GM12878 (cell line): ENCODE results near the gene ZNF124. TPM values are rescaled to one million over a fixed set of nuclear protein-coding genes. Genes with fewer than 3 reads are reported as not detected.
A peak's percentile ranks its signal among the peaks of the same experiment; 100 is the strongest.

Experiments used
- CHD4 ChIP-seq: fragments of 200-600 bp; sonication (generic); IDR thresholded peaks from 2 replicates; pipeline ENCODE4 v1.6.1; 2016; ENCODE audit warnings: mild to moderate bottlenecking
- EED ChIP-seq: sonication (generic); IDR thresholded peaks from 2 replicates; pipeline ENCODE4 v1.6.1; 2016; ENCODE audit warnings: antibody characterized with exemption, low read depth
- EGR1 ChIP-seq, 2 experiments: IDR thresholded peaks; 1 replicate in 1 of 2; 2 replicates in 1 of 2; pipeline ENCODE4 v1.6.1; 2011 to 2012; ENCODE audit warnings: low read depth in 2 of 2, low read length in 2 of 2, borderline replicate concordance in 1 of 2, mild to moderate bottlenecking in 1 of 2, moderate library complexity in 1 of 2
- EP300 ChIP-seq, 2 experiments: fragments of 150-350 bp in 1 of 2; IDR thresholded peaks; 2 replicates each; pipeline ENCODE4 v1.6.1; 2011 to 2012; ENCODE audit warnings: low read depth in 2 of 2, low read length in 2 of 2, borderline replicate concordance in 1 of 2, improper control_type of control experiment in 1 of 2, inconsistent platforms in 1 of 2; ENCODE audit not compliant: control insufficient read depth in 1 of 2
- GABPA ChIP-seq: IDR thresholded peaks from 2 replicates; pipeline ENCODE4 v1.6.1; 2014; ENCODE audit warnings: antibody characterized with exemption, low read depth, mild to moderate bottlenecking, inconsistent platforms
- MYB ChIP-seq: fragments of 150-350 bp; IDR thresholded peaks from 2 replicates; pipeline ENCODE4 v1.6.1; 2014; ENCODE audit warnings: mild to moderate bottlenecking, low read depth, low read length, borderline replicate concordance
- NFYA ChIP-seq: IDR thresholded peaks from 2 replicates; pipeline ENCODE4 v1.6.1; 2011; ENCODE audit warnings: low read depth, mild to moderate bottlenecking, low read length, improper control_type of control experiment, borderline replicate concordance
- NR2C1 ChIP-seq: fragments of 450-650 bp; IDR thresholded peaks from 2 replicates; pipeline ENCODE4 v1.6.1; 2017; ENCODE audit warnings: antibody characterized with exemption, mild to moderate bottlenecking, moderate library complexity
- NRF1 ChIP-seq: conservative IDR thresholded peaks from 2 replicates; pipeline ENCODE4 v1.6.1; 2011; ENCODE audit warnings: mild to moderate bottlenecking, low read depth, low read length, improper control_type of control experiment
- RFX5 ChIP-seq: IDR thresholded peaks from 2 replicates; pipeline ENCODE4 v1.6.1; 2011; ENCODE audit warnings: low read depth, low read length, improper control_type of control experiment
- SREBF2 ChIP-seq: IDR thresholded peaks from 2 replicates; pipeline ENCODE4 v1.6.1; 2012; ENCODE audit warnings: mild to moderate bottlenecking, low read length
- WRNIP1 ChIP-seq: IDR thresholded peaks from 2 replicates; pipeline ENCODE4 v1.6.1; 2011; ENCODE audit warnings: low read depth, low read length, improper control_type of control experiment, borderline replicate concordance
- YY1 ChIP-seq: IDR thresholded peaks from 2 replicates; pipeline ENCODE4 v1.6.1; 2011; ENCODE audit warnings: low read depth, mild to moderate bottlenecking, low read length
- polyA plus RNA-seq, 11 experiments: library from polyadenylated mRNA; depleted of rRNA in 4 of 11; unstranded in 6 of 11; stranded (reverse) in 5 of 11; fragments of >200 nt; fragmentation: Nextera tagmentation in 4 of 11; fragmentation: Illumina TruSeq in 1 of 11; extraction: Ambion mirVana in 4 of 11; extraction: Trizol in 1 of 11; gene quantifications; 1 replicate in 1 of 11; 2 replicates in 10 of 11; pipeline versions ENCODE4 v1.2.1 to v1.2.3, GENCODE V29; 2011 to 2016; ENCODE audit warnings: inconsistent platforms in 2 of 11, missing spikeins in 2 of 11, low read depth in 1 of 11
- total RNA-seq, 4 experiments: library from RNA; depleted of rRNA in 3 of 4; stranded (reverse); fragments of >200 nt in 3 of 4; fragmentation: Illumina TruSeq in 1 of 4; extraction: Trizol in 1 of 4; gene quantifications; 2 replicates each; pipeline versions ENCODE4 v1.2.1 to v1.2.3, GENCODE V29; 2013 to 2021
- TF ChIP-seq, protein P1 (sequence below): IDR thresholded peaks from 2 replicates; pipeline ENCODE4 v1.6.1; 2012; ENCODE audit warnings: mild to moderate bottlenecking, low read depth, low read length
- TF ChIP-seq, protein P2 (sequence below): fragments of 450-650 bp; IDR thresholded peaks from 2 replicates; pipeline ENCODE4 v1.6.1; 2017; ENCODE audit warnings: mild to moderate bottlenecking
- TF ChIP-seq, protein P3 (sequence below): fragments of 450-650 bp; IDR thresholded peaks from 2 replicates; pipeline ENCODE4 v1.6.1; 2016; ENCODE audit warnings: mild to moderate bottlenecking
- TF ChIP-seq, protein P4 (sequence below): IDR thresholded peaks from 2 replicates; pipeline ENCODE4 v1.6.1; 2011; ENCODE audit warnings: mild to moderate bottlenecking, low read depth, low read length, moderate library complexity; ENCODE audit not compliant: insufficient replicate concordance
- TF ChIP-seq, protein P5 (sequence below): IDR thresholded peaks from 2 replicates; pipeline ENCODE4 v1.6.1; 2011; ENCODE audit warnings: borderline replicate concordance, low read depth, mild to moderate bottlenecking, moderate library complexity, low read length; ENCODE audit not compliant: insufficient read depth, poor library complexity, severe bottlenecking

ZNF124 gene
- total and polyA plus RNA-seq, 10 of the 15 experiments (the other 5 are each of a cell fraction or from before 2014, with no cell fraction given) = 6.8 to 37.5 (median 12.5) TPM

DNA sequence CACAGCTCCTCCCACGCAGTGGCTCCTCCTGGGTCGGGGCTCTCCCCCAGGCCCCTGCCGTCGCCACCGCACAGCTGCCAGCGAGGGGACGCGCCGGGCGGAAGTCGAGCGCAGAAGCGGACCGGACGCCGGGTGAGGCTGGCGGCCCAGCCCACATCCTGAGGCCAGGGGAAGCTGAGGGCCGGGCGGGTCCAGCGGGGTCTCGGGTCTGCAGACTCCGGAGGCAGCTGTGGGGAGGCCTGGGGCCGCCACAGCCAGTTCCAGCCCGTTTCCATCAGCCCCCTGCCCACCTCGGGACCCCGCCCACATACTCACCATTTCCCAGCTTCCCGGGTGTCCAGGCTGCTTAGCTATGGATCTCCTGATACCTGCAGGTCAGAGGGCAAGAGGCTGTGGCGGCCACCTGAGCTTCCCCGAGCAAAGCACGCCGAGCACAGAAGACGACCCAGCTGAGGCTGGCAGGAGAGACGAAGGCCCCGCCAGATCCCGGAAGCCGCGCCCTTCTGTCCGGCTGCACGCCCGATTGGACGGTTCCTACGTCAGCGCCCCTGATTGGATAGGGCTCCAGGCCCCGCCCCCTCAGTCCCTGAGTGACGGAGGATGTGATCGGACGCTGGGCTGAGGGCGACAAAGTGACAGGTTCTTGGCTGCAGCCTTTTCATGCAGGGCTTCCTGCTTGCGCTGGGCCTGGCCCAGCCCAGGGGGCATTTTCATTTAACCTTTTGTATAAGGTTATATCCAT is 38.7 kb upstream of the ZNF124 start (continued):
- TF ChIP-seq, protein P1, sequence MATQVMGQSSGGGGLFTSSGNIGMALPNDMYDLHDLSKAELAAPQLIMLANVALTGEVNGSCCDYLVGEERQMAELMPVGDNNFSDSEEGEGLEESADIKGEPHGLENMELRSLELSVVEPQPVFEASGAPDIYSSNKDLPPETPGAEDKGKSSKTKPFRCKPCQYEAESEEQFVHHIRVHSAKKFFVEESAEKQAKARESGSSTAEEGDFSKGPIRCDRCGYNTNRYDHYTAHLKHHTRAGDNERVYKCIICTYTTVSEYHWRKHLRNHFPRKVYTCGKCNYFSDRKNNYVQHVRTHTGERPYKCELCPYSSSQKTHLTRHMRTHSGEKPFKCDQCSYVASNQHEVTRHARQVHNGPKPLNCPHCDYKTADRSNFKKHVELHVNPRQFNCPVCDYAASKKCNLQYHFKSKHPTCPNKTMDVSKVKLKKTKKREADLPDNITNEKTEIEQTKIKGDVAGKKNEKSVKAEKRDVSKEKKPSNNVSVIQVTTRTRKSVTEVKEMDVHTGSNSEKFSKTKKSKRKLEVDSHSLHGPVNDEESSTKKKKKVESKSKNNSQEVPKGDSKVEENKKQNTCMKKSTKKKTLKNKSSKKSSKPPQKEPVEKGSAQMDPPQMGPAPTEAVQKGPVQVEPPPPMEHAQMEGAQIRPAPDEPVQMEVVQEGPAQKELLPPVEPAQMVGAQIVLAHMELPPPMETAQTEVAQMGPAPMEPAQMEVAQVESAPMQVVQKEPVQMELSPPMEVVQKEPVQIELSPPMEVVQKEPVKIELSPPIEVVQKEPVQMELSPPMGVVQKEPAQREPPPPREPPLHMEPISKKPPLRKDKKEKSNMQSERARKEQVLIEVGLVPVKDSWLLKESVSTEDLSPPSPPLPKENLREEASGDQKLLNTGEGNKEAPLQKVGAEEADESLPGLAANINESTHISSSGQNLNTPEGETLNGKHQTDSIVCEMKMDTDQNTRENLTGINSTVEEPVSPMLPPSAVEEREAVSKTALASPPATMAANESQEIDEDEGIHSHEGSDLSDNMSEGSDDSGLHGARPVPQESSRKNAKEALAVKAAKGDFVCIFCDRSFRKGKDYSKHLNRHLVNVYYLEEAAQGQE = no peak
- TF ChIP-seq NFYA (no peak), SREBF2 (no peak), EED (0 out of 2 replicates have a peak, but pooled peaks have one; percentile 15), EGR1 (IDR thresholded peaks at IDR 0.05; ENCODE audit: borderline replicate concordance in 1 of 2, low read depth in 2 of 2, low read length in 2 of 2) (peak in 1 of 2 experiments; percentile 84; a peak in 2 of 3 replicates), GABPA (peak; percentile 72; the same call in 1 of the 2 replicates), NR2C1 (no peak), RFX5 (peak; percentile 88), CHD4 (no peak), NRF1 (no peak), MYB (no peak), WRNIP1 (no peak), EP300 (IDR thresholded peaks at IDR 0.05; ENCODE audit: borderline replicate concordance in 1 of 2, control insufficient read depth in 1 of 2, low read depth in 2 of 2, low read length in 2 of 2) (no peak), YY1 (no peak)
- TF ChIP-seq, protein P2, sequence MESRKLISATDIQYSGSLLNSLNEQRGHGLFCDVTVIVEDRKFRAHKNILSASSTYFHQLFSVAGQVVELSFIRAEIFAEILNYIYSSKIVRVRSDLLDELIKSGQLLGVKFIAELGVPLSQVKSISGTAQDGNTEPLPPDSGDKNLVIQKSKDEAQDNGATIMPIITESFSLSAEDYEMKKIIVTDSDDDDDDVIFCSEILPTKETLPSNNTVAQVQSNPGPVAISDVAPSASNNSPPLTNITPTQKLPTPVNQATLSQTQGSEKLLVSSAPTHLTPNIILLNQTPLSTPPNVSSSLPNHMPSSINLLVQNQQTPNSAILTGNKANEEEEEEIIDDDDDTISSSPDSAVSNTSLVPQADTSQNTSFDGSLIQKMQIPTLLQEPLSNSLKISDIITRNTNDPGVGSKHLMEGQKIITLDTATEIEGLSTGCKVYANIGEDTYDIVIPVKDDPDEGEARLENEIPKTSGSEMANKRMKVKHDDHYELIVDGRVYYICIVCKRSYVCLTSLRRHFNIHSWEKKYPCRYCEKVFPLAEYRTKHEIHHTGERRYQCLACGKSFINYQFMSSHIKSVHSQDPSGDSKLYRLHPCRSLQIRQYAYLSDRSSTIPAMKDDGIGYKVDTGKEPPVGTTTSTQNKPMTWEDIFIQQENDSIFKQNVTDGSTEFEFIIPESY = peak; percentile 62; the same call in 1 of the 2 replicates
- TF ChIP-seq, protein P3, sequence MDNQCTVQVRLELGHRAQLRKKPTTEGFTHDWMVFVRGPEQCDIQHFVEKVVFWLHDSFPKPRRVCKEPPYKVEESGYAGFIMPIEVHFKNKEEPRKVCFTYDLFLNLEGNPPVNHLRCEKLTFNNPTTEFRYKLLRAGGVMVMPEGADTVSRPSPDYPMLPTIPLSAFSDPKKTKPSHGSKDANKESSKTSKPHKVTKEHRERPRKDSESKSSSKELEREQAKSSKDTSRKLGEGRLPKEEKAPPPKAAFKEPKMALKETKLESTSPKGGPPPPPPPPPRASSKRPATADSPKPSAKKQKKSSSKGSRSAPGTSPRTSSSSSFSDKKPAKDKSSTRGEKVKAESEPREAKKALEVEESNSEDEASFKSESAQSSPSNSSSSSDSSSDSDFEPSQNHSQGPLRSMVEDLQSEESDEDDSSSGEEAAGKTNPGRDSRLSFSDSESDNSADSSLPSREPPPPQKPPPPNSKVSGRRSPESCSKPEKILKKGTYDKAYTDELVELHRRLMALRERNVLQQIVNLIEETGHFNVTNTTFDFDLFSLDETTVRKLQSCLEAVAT = peak; percentile 70; the same call in 1 of the 2 replicates
- TF ChIP-seq, protein P4, sequence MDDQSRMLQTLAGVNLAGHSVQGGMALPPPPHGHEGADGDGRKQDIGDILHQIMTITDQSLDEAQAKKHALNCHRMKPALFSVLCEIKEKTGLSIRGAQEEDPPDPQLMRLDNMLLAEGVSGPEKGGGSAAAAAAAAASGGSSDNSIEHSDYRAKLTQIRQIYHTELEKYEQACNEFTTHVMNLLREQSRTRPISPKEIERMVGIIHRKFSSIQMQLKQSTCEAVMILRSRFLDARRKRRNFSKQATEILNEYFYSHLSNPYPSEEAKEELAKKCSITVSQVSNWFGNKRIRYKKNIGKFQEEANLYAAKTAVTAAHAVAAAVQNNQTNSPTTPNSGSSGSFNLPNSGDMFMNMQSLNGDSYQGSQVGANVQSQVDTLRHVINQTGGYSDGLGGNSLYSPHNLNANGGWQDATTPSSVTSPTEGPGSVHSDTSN = peak; percentile 93
- TF ChIP-seq, protein P5, sequence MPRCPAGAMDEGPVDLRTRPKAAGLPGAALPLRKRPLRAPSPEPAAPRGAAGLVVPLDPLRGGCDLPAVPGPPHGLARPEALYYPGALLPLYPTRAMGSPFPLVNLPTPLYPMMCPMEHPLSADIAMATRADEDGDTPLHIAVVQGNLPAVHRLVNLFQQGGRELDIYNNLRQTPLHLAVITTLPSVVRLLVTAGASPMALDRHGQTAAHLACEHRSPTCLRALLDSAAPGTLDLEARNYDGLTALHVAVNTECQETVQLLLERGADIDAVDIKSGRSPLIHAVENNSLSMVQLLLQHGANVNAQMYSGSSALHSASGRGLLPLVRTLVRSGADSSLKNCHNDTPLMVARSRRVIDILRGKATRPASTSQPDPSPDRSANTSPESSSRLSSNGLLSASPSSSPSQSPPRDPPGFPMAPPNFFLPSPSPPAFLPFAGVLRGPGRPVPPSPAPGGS = peak; percentile 46
